PC-3 (cell line): ENCODE data around the gene SOD1.

Experiments used
- CTCF ChIP-seq: fragments of 300-600 bp; sonication (generic); conservative IDR thresholded peaks from 2 replicates; pipeline ENCODE4 v1.5.1; 2017; ENCODE audit warnings: antibody characterized with exemption, low read depth, mild to moderate bottlenecking, low read length
- EZH2 ChIP-seq: fragments of 300-600 bp; sonication (generic); IDR thresholded peaks from one replicate; pipeline ENCODE4 v1.6.1; 2017; ENCODE audit warnings: antibody characterized with exemption, mild to moderate bottlenecking, low read length; ENCODE audit not compliant: unreplicated experiment
- EZH2phosphoT487 ChIP-seq: fragments of 300-600 bp; sonication (generic); IDR thresholded peaks from 2 replicates; pipeline ENCODE4 v1.6.1; 2018; ENCODE audit warnings: mild to moderate bottlenecking, antibody characterized with exemption, low read length, borderline replicate concordance

DNA sequence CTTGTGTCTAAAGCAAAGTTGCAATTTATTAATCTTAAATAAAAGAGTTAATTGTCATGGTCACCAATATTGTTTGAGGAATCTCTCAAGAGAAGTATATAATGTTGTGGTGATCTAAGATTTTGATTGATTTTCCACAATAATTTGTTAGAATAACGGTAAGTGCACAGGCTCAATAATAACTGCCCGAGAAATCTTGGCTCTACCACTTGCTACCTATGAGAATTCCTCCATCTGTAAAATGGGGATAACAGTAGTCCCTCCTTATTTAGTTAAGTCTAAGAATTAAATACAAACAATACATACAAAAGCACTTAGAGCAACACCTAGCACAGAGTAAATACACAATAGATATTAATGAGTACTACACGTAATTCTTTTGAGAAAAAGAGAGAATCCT is 53.6 kb downstream of the SOD1 start:
- TF ChIP-seq CTCF (no peak), EZH2 (no peak), EZH2phosphoT487 (no peak)
